HEK293 (cell line): Measurements from ENCODE around the gene VSTM2L.

ENCODE experiments used
- CTCF ChIP-seq: fragments of 450-650 bp; formaldehyde crosslinking; IDR thresholded peaks from 2 replicates; pipeline ENCODE4 v1.5.1; 2016; ENCODE audit warnings: missing biosample characterization, missing genetic modification characterization
- SP2 ChIP-seq: fragments of 450-650 bp; formaldehyde crosslinking; IDR thresholded peaks from 2 replicates; pipeline ENCODE4 v1.5.1; 2016; ENCODE audit warnings: missing biosample characterization, missing genetic modification characterization
- YY1 ChIP-seq: fragments of 450-650 bp; formaldehyde crosslinking; IDR thresholded peaks from 2 replicates; pipeline ENCODE4 v1.5.1; 2018; ENCODE audit warnings: missing biosample characterization, missing genetic modification characterization
- ZNF239 ChIP-seq: fragments of 450-650 bp; formaldehyde crosslinking; IDR thresholded peaks from 2 replicates; pipeline ENCODE4 v1.5.1; 2016; ENCODE audit warnings: missing biosample characterization, missing genetic modification characterization
- ZNF768 ChIP-seq: fragments of 450-650 bp; formaldehyde crosslinking; IDR thresholded peaks from 2 replicates; pipeline ENCODE4 v1.5.1; 2018; ENCODE audit warnings: missing biosample characterization, mild to moderate bottlenecking, missing genetic modification characterization
- TF ChIP-seq, protein P1 (sequence below): fragments of 450-650 bp; formaldehyde crosslinking; IDR thresholded peaks from 2 replicates; pipeline ENCODE4 v1.5.1; 2017; ENCODE audit warnings: missing biosample characterization, missing genetic modification characterization

GRCh38 chr20:37911838-37912281 is 8.9 kb downstream of the VSTM2L start:
- no peak for TF ChIP-seq YY1 (tag by site-specific recombination)
- TF ChIP-seq SP2 (tag by site-specific recombination), result peak; percentile 66
- TF ChIP-seq, protein P1, sequence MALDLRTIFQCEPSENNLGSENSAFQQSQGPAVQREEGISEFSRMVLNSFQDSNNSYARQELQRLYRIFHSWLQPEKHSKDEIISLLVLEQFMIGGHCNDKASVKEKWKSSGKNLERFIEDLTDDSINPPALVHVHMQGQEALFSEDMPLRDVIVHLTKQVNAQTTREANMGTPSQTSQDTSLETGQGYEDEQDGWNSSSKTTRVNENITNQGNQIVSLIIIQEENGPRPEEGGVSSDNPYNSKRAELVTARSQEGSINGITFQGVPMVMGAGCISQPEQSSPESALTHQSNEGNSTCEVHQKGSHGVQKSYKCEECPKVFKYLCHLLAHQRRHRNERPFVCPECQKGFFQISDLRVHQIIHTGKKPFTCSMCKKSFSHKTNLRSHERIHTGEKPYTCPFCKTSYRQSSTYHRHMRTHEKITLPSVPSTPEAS (tag by site-specific recombination), result peak; percentile 62
- TF ChIP-seq ZNF239 (tag by site-specific recombination), result no peak
- TF ChIP-seq ZNF768 (tag by site-specific recombination), result no peak
- no peak for TF ChIP-seq CTCF
